GM15510 (cell line): ENCODE measurements around the gene CFTR.

Experiments
- POLR2A ChIP-seq: IDR thresholded peaks from 3 replicates; pipeline ENCODE4 v1.6.1; 2011; ENCODE audit warnings: borderline replicate concordance; ENCODE audit not compliant: insufficient read length; ENCODE audit errors: extremely low read depth

CFTR gene

DNA sequence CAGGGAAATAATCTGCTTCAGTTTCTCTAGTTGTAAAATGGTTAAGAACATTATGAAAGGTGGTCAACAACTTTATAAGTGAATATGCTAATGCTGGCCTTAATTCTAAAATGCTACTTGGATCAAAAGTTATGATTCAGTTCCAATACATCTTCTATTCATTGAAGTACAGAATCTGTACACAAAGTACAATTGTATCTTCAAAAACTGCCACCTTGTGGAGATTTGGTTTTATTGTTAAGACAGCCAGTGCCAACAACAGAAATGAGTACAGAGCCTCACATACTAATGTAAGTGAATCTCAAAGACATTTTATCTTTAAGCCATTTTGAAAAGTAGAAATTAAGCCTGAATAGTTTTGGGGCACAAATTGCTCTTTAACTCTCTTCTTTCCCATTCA lies 194.0 kb downstream of the CFTR start:
- no peak for TF ChIP-seq POLR2A

DNA sequence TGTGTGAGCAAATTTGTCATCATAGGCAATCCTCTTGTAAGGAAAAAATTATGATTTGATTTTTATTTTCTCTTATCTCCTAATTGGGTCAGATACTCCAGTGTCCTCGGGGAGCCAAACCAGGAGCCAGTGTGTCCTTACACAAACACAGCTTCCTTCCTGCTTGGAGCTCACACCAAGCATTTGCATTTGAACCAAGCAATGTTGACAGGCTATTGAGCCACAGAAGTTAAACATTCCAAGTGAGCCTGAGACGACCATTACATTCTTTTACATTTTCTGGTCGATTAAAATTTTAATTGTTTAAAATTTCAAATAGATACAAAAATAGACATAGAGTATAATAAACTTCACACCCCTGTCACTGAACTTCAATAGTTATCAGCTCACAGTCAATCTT lies 194.8 kb downstream of the CFTR start:
- TF ChIP-seq POLR2A: no peak

- no peak for TF ChIP-seq POLR2A
Measured at GRCh38 chr7:117675497-117676435, 195.9 kb downstream of the CFTR start.

GRCh38 chr7:117679120-117679519 lies 199.3 kb downstream of the CFTR start:
- no peak for TF ChIP-seq POLR2A

- TF ChIP-seq POLR2A: no peak
Measured at GRCh38 chr7:117682681-117683385, 203.0 kb downstream of the CFTR start.

DNA sequence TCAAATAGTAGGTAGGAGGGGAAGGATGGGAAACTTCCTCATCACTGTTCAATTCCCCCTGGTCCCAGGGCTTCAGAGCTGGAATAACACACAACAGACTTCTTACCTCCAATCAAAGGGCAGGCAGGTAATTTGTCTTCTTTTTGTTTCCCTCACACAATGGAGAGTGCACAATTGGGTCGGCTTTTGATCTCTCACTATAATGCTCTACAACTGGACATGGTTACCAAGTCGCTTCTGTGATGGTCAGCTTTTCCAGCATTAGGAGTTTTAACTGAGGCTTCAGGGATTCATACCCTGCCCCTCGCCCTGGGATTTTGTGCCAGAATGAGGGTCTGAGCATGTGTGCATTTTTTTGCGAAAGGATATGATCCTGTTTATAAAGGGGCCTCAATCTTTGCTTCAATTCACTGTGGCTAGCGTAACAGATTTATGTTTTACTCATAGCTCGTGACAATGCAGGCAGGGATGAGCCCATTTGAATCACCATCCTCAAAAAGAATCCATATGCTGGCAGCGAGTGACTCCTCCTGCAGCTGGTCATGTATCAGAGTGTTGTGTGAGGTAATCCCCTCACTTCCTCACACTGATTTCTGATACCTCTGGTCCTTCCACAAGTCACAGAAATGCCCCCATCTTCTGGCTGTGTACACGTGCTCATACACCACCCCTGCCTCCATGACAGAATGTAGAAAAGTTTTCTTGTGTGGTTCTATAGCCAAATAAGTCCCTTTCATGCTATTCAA lies 203.8 kb downstream of the CFTR start:
- no peak for TF ChIP-seq POLR2A

DNA sequence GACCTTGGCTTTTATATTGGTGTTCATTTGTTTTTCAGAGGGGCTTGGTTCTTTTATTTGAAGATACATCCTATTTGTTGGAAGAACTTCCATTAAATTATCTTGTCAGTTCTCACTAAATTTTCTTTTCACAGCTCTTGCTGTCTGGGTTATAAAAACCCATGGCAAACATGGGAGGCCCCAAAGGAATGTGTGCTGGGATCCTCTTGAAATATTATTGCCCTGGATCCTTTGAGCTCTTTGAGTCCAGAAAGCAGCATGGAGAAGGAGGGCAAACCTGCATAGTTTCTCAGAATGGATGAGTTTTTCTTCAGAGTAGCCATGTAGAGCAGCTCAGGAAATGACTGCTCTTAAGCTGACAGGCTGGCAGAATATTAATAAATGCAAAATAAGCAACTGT lies 206.0 kb downstream of the CFTR start:
- TF ChIP-seq POLR2A: no peak

DNA sequence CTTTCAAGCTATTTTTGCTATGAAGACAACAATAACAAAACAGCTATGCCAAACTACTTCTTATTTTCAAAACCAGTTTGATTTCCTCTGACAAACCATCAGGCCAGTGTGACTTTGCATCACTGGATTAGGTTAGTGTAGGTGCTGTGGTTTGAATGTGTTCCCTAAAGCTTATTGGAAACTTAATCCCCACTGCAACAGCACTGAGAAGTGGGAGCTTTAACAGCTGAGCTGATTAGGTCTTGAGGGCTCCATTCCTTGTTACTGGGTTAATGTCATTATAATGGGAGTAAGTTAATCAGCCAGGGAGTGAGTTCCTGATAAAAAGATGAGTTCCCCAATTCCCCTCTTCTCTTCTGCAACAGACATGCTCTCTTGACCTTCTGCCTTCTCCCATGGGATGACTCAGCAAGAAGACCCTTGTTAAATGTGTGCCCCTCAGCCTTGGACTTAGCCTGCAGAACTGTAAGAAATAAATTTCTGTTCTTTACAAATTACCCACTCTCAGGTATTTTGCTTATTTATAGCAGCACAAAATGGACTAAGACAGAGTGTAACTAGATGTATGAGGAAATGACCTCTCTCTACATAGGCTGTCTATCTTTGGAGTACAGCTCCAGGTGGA lies 206.6 kb downstream of the CFTR start:
- TF ChIP-seq POLR2A: no peak

- TF ChIP-seq POLR2A: no peak
Measured at GRCh38 chr7:117688126-117688525, 208.3 kb downstream of the CFTR start.

DNA sequence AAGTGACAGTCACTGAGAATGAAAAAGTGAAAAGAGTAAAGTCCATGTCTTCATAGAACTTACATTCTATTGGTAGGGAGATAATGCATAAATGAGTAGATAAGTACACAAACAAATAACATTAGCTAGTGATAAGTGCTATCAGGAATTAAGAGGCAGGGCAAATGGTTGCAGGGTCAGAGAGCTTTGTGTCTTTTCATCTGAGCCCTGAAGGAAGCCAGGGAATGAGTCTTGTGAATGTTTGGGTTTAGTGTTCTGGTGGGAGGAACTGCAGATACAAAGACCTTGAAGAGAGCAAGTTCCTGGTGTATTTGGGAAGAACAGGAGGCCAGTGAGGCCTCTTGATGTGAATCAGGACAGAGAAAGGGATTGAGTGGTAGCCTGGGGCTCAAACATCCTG lies 209.6 kb downstream of the CFTR start:
- TF ChIP-seq POLR2A: no peak

- TF ChIP-seq POLR2A: no peak
Measured at GRCh38 chr7:117690147-117690546, 210.3 kb downstream of the CFTR start.

DNA sequence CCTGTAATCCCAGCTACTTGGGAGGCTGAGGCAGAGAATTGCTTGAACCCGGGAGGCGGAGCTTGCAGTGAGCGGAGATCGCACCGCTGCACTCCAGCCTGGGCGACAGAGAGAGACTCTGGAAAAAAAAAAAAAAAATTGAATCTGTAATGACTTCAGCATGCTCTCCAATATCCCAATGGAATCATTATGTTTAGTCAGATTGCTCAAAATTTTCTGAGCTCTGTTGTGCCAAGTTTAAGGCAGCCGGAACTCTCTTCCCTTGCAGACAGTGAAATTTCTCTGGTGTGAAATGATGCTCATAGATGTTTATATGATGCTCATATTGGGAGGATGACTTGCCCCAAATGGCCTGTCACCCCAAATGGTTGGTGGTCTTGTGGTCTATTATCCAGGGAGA lies 212.5 kb downstream of the CFTR start:
- TF ChIP-seq POLR2A: no peak

DNA sequence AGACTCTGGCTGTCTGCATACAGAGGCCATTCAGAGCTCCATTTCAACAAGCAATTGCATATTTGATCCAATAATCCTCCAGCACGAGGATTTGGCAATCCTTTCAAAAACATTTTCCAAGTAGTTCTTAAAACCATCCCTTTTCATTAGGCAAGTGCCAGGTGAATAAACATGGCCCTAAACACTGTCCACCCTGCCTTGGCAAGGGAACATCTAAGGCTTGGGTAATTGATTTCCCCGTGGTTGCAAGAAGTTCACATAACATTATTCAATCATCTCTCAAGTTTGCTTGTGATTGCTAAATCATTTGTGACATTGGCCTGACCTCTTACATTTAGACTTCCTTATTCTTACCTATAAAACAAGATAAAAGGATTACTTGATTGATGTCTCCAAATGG lies 218.2 kb downstream of the CFTR start:
- TF ChIP-seq POLR2A: no peak

GRCh38 chr7:117704063-117704462 lies 224.2 kb downstream of the CFTR start:
- no peak for TF ChIP-seq POLR2A

GRCh38 chr7:117705630-117706029 lies 225.8 kb downstream of the CFTR start:
- no peak for TF ChIP-seq POLR2A
